Fibroblast of mammary gland (primary cell): Measurements from ENCODE around the gene DOK5.

ENCODE experiments used
- DNase-seq: peaks from one replicate; pipeline ENCODE4 v3.0.0-alpha.2; 2010; ENCODE audit warnings: low read depth
- H3K4me3 ChIP-seq: 2 replicates; pipeline ENCODE4 v1.5.1; 2011; ENCODE audit warnings: low read depth, mild to moderate bottlenecking, low read length, moderate library complexity; ENCODE audit not compliant: control insufficient read depth
- CTCF ChIP-seq: conservative IDR thresholded peaks from 2 replicates; pipeline ENCODE4 v1.5.1; 2011; ENCODE audit warnings: low read depth, low read length, inconsistent platforms; ENCODE audit not compliant: control insufficient read depth, insufficient read depth

DOK5 gene

GRCh38 chr20:54630582-54630981 is 155.2 kb downstream of the DOK5 start:
- H3K4me3 ChIP-seq = no peak overlapping the region
- no peak for DNase-seq
- TF ChIP-seq CTCF = no peak

GRCh38 chr20:54631059-54631458 is 155.7 kb downstream of the DOK5 start:
- no peak for DNase-seq
- no peak for TF ChIP-seq CTCF
- no peak overlapping the region for H3K4me3 ChIP-seq

GRCh38 chr20:54633374-54634355 is 158.3 kb downstream of the DOK5 start:
- no peak for DNase-seq
- H3K4me3 ChIP-seq = no peak overlapping the region
- TF ChIP-seq CTCF = no peak

GRCh38 chr20:54636575-54636974 is 161.2 kb downstream of the DOK5 start:
- no peak overlapping the region for H3K4me3 ChIP-seq
- DNase-seq = no peak
- TF ChIP-seq CTCF = no peak

GRCh38 chr20:54639941-54640340 is 164.5 kb downstream of the DOK5 start:
- DNase-seq = no peak
- H3K4me3 ChIP-seq = no peak overlapping the region
- TF ChIP-seq CTCF = no peak

- no peak for TF ChIP-seq CTCF
- DNase-seq = no peak
- no peak overlapping the region for H3K4me3 ChIP-seq
These were observed 165.4 kb downstream of the DOK5 start for GRCh38 chr20:54640800-54641199.
